ENCODE data around the gene CERKL. TPM values are rescaled to one million over a fixed set of nuclear protein-coding genes. Genes with fewer than 3 reads are reported as not detected.
A peak's percentile ranks its signal among the peaks of the same experiment; 100 is the strongest.

CERKL gene
- total RNA-seq, 5 donors from 2014 or later (not counting 1 experiment from before 2014, with no cell fraction given) = 0.06 TPM; not detected in 4

- Mint-ChIP-seq H3K27ac (no peak overlapping the region), H3K4me1 (no peaks in the 10 kb centered on the region), H3K27me3 (peaks cover 11 to 16% of the 10 kb centered on the region in 2 donors), H3K36me3 (no peaks in the 10 kb centered on the region), H3K9me3 (no peaks in the 10 kb centered on the region), H3K4me3 (no peak overlapping the region)
- 79% methylated on average over 5 of the region's 5 CpGs for WGBS (ENCODE audit: insufficient coverage)
- no peak for DNase-seq
- ChIA-PET CTCF (interaction anchor here in 1 of 2 donors (0.9 kb wide), 1 partner anchor 139 kb away, joined by 3 read pairs; no protein-coding TSS in a partner anchor), POLR2A (no interaction called here)
- no peaks in the 10 kb centered on the region for H3K9me3 ChIP-seq
- no peak overlapping the region for H3K4me3 ChIP-seq (ENCODE audit: control insufficient read depth in 1 of 2, extremely low read depth in 1 of 2, low read length in 1 of 2)
- H3K36me3 ChIP-seq (ENCODE audit: control insufficient read depth in 2 of 2, extremely low read depth in 1 of 2, insufficient read depth in 1 of 2, low read length in 1 of 2) = no peaks in the 10 kb centered on the region
- H3K4me1 ChIP-seq (ENCODE audit: control insufficient read depth in 1 of 2, extremely low read depth in 1 of 2, insufficient read depth in 2 of 2, low read length in 2 of 2) = no peaks in the 10 kb centered on the region
- no peak overlapping the region for H3K27ac ChIP-seq (ENCODE audit: low read length)
- H3K27me3 ChIP-seq (replicated peaks in 1 of 2; ENCODE audit: control insufficient read depth in 2 of 2, extremely low read depth in 1 of 2, insufficient read depth in 2 of 2, low read length in 1 of 2) = peaks cover 0 to 9% of the 10 kb centered on the region in 2 experiments
- ATAC-seq (replicated peaks in 1 of 4) = no peak
These were observed 80.5 kb downstream of the CERKL start for GRCh38 chr2:181576431-181576830.

GRCh38 chr2:181575650-181576025 lies 81.3 kb downstream of the CERKL start:
- no peak for ATAC-seq (replicated peaks in 1 of 4)
- POLR2A ChIA-PET = no interaction called here
- CTCF ChIA-PET = interaction anchor here (0.6 to 1.0 kb wide), 3 partner anchors 140 to 1446 kb away, joined by 3 to 4 read pairs (median 3); no protein-coding TSS in a partner anchor

GRCh38 chr2:181575024-181575649 lies 81.8 kb downstream of the CERKL start:
- Mint-ChIP-seq H3K4me3 (no peak overlapping the region), H3K36me3 (no peaks in the 10 kb centered on the region), H3K27ac (no peak overlapping the region), H3K9me3 (no peaks in the 10 kb centered on the region), H3K27me3 (peaks cover 8 to 16% of the 10 kb centered on the region in 2 donors), H3K4me1 (no peaks in the 10 kb centered on the region)
- POLR2A ChIA-PET = no interaction called here
- 69% methylated on average over 2 of the region's 7 CpGs for WGBS (ENCODE audit: insufficient coverage)
- Histone ChIP-seq H3K4me3 (ENCODE audit: control insufficient read depth in 1 of 2, extremely low read depth in 1 of 2, low read length in 1 of 2) (no peak overlapping the region), H3K4me1 (ENCODE audit: control insufficient read depth in 1 of 2, extremely low read depth in 1 of 2, insufficient read depth in 2 of 2, low read length in 2 of 2) (no peaks in the 10 kb centered on the region), H3K9me3 (no peaks in the 10 kb centered on the region), H3K27me3 (replicated peaks in 1 of 2; ENCODE audit: control insufficient read depth in 2 of 2, extremely low read depth in 1 of 2, insufficient read depth in 2 of 2, low read length in 1 of 2) (peaks cover 0 to 9% of the 10 kb centered on the region in 2 experiments), H3K36me3 (ENCODE audit: control insufficient read depth in 2 of 2, extremely low read depth in 1 of 2, insufficient read depth in 1 of 2, low read length in 1 of 2) (no peaks in the 10 kb centered on the region), H3K27ac (ENCODE audit: low read length) (no peak overlapping the region)
- CTCF ChIA-PET = interaction anchor here in 1 of 2 donors (1.0 kb wide), 1 partner anchor 140 kb away, joined by 4 read pairs; no protein-coding TSS in a partner anchor
- no peak for ATAC-seq (replicated peaks in 1 of 4)
- no peak for DNase-seq

More at GRCh38 chr2:181575650-181576025, 81.3 kb downstream of the CERKL start:
- no peaks in the 10 kb centered on the region for H3K9me3 ChIP-seq
- Mint-ChIP-seq H3K36me3 (no peaks in the 10 kb centered on the region), H3K27ac (no peak overlapping the region), H3K4me1 (no peaks in the 10 kb centered on the region), H3K9me3 (no peaks in the 10 kb centered on the region), H3K27me3 (peaks cover 8 to 16% of the 10 kb centered on the region in 2 donors), H3K4me3 (no peak overlapping the region)
- H3K27me3 ChIP-seq (replicated peaks in 1 of 2; ENCODE audit: control insufficient read depth in 2 of 2, extremely low read depth in 1 of 2, insufficient read depth in 2 of 2, low read length in 1 of 2) = peaks cover 0 to 9% of the 10 kb centered on the region in 2 experiments
- no peaks in the 10 kb centered on the region for H3K36me3 ChIP-seq (ENCODE audit: control insufficient read depth in 2 of 2, extremely low read depth in 1 of 2, insufficient read depth in 1 of 2, low read length in 1 of 2)
- no peaks in the 10 kb centered on the region for H3K4me1 ChIP-seq (ENCODE audit: control insufficient read depth in 1 of 2, extremely low read depth in 1 of 2, insufficient read depth in 2 of 2, low read length in 2 of 2)
- no peak for DNase-seq
- H3K27ac ChIP-seq (ENCODE audit: low read length) = no peak overlapping the region
- no peak overlapping the region for H3K4me3 ChIP-seq (ENCODE audit: control insufficient read depth in 1 of 2, extremely low read depth in 1 of 2, low read length in 1 of 2)
- WGBS (ENCODE audit: insufficient coverage) = 43% methylated on average over 1 of the region's 2 CpGs

GRCh38 chr2:181574321-181574720 lies 82.6 kb downstream of the CERKL start:
- CTCF ChIA-PET = interaction anchor here in 1 of 2 donors (4.3 kb wide), 1 partner anchor 141 kb away, joined by 43 read pairs; no protein-coding TSS in a partner anchor
- Histone ChIP-seq H3K9me3 (no peaks in the 10 kb centered on the region), H3K4me3 (ENCODE audit: control insufficient read depth in 1 of 2, extremely low read depth in 1 of 2, low read length in 1 of 2) (no peak overlapping the region), H3K27me3 (replicated peaks in 1 of 2; ENCODE audit: control insufficient read depth in 2 of 2, extremely low read depth in 1 of 2, insufficient read depth in 2 of 2, low read length in 1 of 2) (peaks cover 0 to 9% of the 10 kb centered on the region in 2 experiments), H3K4me1 (ENCODE audit: control insufficient read depth in 1 of 2, extremely low read depth in 1 of 2, insufficient read depth in 2 of 2, low read length in 2 of 2) (no peaks in the 10 kb centered on the region), H3K36me3 (ENCODE audit: control insufficient read depth in 2 of 2, extremely low read depth in 1 of 2, insufficient read depth in 1 of 2, low read length in 1 of 2) (no peaks in the 10 kb centered on the region), H3K27ac (ENCODE audit: low read length) (no peak overlapping the region)
- Mint-ChIP-seq H3K9me3 (no peaks in the 10 kb centered on the region), H3K4me1 (no peaks in the 10 kb centered on the region), H3K27me3 (peaks cover 8 to 16% of the 10 kb centered on the region in 2 donors), H3K4me3 (no peak overlapping the region), H3K36me3 (no peaks in the 10 kb centered on the region), H3K27ac (no peak overlapping the region)
- DNase-seq (no peak), ATAC-seq (replicated peaks in 1 of 4) (no peak)
- 85% methylated on average over 4 of the region's 7 CpGs for WGBS (ENCODE audit: insufficient coverage)
- POLR2A ChIA-PET = no interaction called here

GRCh38 chr2:181573140-181573736 lies 83.7 kb downstream of the CERKL start:
- POLR2A ChIA-PET = no interaction called here
- Histone ChIP-seq H3K27me3 (replicated peaks in 1 of 2; ENCODE audit: control insufficient read depth in 2 of 2, extremely low read depth in 1 of 2, insufficient read depth in 2 of 2, low read length in 1 of 2) (peaks cover 0 to 9% of the 10 kb centered on the region in 2 experiments), H3K27ac (ENCODE audit: low read length) (no peak overlapping the region), H3K36me3 (ENCODE audit: control insufficient read depth in 2 of 2, extremely low read depth in 1 of 2, insufficient read depth in 1 of 2, low read length in 1 of 2) (no peaks in the 10 kb centered on the region), H3K9me3 (no peaks in the 10 kb centered on the region), H3K4me1 (ENCODE audit: control insufficient read depth in 1 of 2, extremely low read depth in 1 of 2, insufficient read depth in 2 of 2, low read length in 2 of 2) (no peaks in the 10 kb centered on the region), H3K4me3 (ENCODE audit: control insufficient read depth in 1 of 2, extremely low read depth in 1 of 2, low read length in 1 of 2) (no peak overlapping the region)
- H3K4me1 Mint-ChIP-seq = peaks cover 0 to 2% (median 0%) of the 10 kb centered on the region in 3 donors
- no peak overlapping the region for H3K27ac Mint-ChIP-seq
- ATAC-seq (replicated peaks in 1 of 4) (no peak), DNase-seq (peak in 1 of 35 experiments; percentile 16)
- WGBS (ENCODE audit: insufficient coverage) = no CpG with 5 or more reads among the region's 4 CpGs
- peaks cover 8 to 20% of the 10 kb centered on the region in 2 donors for H3K27me3 Mint-ChIP-seq
- CTCF ChIA-PET = interaction anchor here (0.7 to 4.3 kb wide), 3 partner anchors 142 to 542 kb away, joined by 5 to 43 read pairs (median 20); no protein-coding TSS in a partner anchor
- H3K9me3 Mint-ChIP-seq = no peaks in the 10 kb centered on the region
- H3K4me3 Mint-ChIP-seq = no peak overlapping the region
- H3K36me3 Mint-ChIP-seq = no peaks in the 10 kb centered on the region

- peak in 1 of 35 experiments; percentile 5 for DNase-seq
- ATAC-seq (replicated peaks in 1 of 4) = no peak
- Histone ChIP-seq H3K9me3 (no peaks in the 10 kb centered on the region), H3K4me3 (ENCODE audit: control insufficient read depth in 1 of 2, extremely low read depth in 1 of 2, low read length in 1 of 2) (no peak overlapping the region), H3K4me1 (ENCODE audit: control insufficient read depth in 1 of 2, extremely low read depth in 1 of 2, insufficient read depth in 2 of 2, low read length in 2 of 2) (no peaks in the 10 kb centered on the region), H3K27ac (ENCODE audit: low read length) (no peak overlapping the region), H3K27me3 (replicated peaks in 1 of 2; ENCODE audit: control insufficient read depth in 2 of 2, extremely low read depth in 1 of 2, insufficient read depth in 2 of 2, low read length in 1 of 2) (peaks cover 0 to 9% of the 10 kb centered on the region in 2 experiments), H3K36me3 (ENCODE audit: control insufficient read depth in 2 of 2, extremely low read depth in 1 of 2, insufficient read depth in 1 of 2, low read length in 1 of 2) (no peaks in the 10 kb centered on the region)
- Mint-ChIP-seq H3K36me3 (no peaks in the 10 kb centered on the region), H3K27me3 (peaks cover 8 to 20% of the 10 kb centered on the region in 2 donors), H3K4me3 (no peak overlapping the region), H3K27ac (no peak overlapping the region), H3K9me3 (no peaks in the 10 kb centered on the region), H3K4me1 (peaks cover 2 to 8% (median 4%) of the 10 kb centered on the region in 3 donors)
- POLR2A ChIA-PET = no interaction called here
- no CpG with 5 or more reads among the region's 4 CpGs for WGBS (ENCODE audit: insufficient coverage)
- CTCF ChIA-PET = interaction anchor here (0.6 to 4.3 kb wide), 5 partner anchors 22 to 1437 kb away, joined by 3 to 43 read pairs (median 3); no protein-coding TSS in a partner anchor
These were observed 85.9 kb downstream of the CERKL start for GRCh38 chr2:181570833-181571661.

Measured in T-cell (primary cell).